ENCODE results near the gene ACTA2.

ACTA2 gene

DNA sequence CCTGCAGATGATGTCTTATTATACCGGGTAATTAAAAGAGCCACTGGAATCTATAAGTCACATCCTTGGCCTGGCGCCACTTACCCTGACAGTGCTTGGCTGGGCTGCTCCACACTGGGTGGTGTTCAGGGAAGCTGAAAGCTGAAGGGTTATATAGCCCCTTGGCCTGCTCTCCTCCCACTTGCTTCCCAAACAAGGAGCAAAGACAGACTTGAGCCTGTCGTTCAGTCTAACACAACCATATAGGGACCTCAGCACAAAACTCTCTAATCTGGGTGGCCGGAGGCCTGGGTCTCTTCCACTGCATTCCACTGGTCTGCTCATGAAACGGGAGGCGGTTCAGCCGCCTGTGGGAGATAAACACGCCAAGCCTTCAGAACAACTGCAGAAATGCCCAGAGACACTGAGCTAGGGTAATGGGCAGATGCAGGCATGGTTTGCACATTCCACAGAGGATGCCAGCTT lies at the start of gene ACTA2:
Gene ACTA2 (minus strand): TSS at position 127 of the 465 bp plus-strand sequence. CDS start 3,843 bp downstream, outside the sequence.
- no peak for DNase-seq

DNA sequence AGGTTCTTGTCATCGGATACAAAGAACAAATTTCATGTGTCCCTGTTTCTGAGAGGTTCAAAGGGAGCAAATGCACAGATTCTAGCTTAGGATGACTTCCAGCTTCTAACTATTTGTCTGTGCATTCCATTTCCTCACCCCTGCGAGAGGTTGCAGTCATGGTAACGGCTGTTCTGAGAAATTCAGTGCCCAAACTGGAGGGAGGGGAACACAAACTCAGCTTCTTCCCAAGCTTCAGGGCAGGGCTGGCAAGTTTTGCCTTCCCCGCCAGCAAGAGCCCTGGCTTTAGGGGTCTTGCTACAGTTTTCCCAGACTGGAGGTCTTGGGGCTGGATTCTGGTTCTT lies 49.1 kb upstream of the ACTA2 start:
- DNase-seq, result no peak

DNA sequence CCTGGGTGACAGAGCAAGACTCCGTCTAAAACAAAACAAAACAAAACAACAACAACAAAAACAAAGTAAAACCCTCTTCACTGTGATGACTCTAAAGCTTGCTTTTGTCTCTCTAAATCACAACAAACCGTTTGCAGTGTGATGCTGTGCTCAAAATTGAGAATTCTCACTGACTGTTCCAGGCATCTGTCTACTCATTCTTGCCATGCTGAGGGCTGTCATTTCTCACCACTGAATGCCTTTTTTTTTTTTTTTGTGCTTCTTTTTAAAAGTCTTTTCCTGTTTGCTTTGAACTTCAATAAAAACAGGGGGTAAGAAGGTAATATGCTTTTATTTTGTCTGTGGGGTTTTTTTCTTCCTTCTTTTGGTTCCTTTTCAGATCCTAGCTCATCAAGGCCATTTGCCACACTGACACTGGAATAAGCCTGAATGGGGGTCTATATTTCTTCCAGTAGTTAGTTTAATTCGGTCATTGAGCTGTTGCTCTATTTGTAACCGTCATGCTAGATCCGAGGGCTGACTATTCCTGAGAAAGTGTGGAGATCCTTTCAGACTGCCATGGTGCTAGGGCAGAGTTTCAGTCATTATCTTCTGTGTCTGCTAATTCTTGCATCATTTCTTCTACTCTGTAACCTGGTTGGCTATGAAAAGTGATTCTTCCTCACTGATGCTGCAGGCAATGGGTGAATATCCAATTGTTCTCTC lies 48.6 kb upstream of the ACTA2 start:
- peak; percentile 40 for DNase-seq

DNA sequence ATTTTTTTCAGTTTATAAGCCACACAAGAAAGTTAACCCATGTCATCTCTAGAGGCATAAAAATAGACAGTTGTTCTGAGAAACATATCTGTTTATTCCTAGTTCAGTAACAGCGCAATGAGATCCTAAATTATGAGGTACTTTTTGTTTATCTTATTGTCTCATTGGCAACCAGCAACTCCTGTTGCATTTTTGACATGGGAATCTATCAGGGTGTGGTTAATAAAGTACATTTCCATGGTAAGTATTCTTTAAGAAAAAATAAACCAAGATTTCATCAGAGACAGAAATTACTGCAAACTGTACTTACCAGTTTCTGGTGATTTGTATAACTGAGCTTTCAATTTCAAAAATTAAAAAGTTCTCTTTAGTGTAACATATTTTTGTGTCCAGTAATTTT lies 47.1 kb upstream of the ACTA2 start:
- DNase-seq, result no peak

DNA sequence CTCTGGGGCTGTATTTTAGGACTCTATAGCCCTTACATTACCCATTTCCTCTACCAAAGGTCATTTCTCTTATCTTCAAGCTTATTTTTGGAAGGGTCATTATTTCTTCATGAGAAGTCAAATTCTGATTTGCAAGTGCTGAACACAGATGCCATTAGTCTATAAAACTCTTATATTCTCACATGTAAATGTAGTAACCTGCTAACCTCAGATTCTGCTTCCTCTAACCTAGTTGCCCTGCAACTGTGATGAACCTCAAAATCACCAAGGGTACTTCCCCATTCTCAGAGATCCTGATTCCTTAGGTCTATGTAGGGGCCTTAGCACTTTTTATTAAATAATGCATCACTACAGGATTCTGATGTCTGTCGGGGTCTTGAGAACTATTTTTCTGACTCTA lies 44.4 kb upstream of the ACTA2 start:
- DNase-seq, result no peak

DNA sequence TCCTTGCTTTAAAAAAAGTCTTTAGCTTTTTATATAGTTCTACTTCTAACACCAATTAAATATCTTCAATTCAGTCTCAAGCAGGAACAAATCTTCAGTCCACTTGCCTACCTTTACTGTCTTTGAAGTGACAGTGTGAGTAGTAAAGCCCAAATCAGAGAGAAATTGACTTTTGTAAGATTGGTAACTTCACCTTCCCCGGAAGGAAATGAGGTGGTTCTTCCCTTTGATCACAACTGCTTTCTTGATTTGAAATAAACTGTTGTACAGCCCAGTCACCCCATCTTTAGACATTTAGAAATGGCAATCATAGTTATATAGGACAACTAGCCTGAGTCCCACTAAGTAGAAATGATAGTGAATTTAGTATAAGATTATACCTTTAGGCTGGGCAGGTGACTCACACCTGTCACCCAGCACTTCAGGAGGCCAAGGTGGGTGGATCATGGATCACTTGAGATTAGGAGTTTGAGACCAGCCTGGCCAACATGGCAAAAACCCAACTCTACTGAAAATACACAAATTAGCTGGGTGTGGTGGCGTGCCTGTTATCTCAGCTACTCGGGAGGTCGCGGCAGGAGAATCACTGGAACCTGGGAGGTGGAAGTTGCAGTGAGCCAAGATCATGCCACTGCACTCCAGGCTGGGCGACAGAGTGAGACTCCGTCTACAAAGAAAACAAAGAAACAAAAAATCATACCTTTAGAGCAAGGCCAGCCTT lies 42.7 kb upstream of the ACTA2 start:
- DNase-seq, result peak; percentile 16

DNA sequence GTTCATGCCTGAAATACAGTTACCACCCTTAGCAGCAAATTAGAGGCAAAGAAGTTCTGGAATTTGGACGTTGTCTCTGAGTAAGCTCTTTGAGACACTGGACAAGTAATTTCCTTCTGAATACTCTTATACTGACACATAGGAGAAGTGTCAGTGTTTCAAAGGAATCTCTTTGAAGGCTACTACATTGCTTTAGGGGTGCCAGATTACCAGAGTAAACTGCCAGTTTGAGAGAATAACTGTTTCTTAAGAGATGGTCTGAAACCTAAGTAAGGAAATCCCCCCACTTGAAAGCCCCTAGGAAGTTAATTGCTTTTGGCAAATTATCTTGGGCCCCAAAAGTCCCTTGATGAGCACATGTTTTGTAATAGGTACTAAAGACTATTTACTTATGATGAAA lies 41.4 kb upstream of the ACTA2 start:
- DNase-seq, result no peak

DNA sequence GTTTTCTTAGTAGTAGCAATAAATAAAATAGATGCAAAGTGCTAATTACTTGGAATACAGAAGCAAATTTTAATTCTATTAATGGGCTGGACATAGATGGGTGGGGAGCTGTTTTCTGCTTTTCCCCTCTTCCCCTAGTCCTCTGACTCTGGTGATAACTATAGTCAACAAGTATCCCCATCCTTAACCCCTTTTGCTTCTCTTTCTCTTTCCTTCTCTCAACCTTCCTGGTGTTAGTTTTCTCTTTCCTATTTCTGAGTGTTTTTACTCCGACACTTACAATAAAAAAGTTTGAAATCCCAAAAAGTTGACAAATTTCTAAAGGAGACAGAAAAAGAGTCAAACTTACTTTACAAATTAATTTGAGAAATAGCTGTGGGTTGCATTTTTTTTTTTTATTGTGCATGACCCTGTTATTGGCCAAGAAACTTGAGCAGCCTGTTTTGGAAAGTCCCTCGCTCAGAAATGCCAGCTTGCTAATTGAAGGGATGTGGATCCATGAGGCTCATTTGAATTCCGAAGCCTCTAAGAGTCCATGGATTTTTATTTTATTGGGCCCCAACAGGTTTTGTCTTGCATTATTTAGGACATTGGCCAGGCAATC lies 40.5 kb upstream of the ACTA2 start:
- no peak for DNase-seq

DNA sequence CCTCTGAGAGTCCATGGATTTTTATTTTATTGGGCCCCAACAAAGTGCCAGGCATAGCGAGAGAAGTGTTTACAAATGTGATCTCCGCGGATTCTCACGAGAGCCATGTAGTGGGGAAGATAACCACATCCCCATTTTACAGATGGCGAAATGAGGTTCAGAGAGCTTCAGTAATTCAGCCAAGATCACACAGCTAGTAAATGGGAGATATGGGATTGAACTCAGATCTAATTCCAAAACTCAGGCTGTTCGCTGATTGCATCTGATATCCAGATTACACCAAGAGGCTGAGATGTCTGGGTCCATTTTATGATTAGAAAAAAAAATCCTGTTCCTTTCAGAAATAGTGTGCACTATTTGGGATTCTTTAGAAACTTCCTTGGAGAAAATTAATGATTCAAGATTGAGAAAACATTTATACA lies 39.3 kb upstream of the ACTA2 start:
- no peak for DNase-seq

DNA sequence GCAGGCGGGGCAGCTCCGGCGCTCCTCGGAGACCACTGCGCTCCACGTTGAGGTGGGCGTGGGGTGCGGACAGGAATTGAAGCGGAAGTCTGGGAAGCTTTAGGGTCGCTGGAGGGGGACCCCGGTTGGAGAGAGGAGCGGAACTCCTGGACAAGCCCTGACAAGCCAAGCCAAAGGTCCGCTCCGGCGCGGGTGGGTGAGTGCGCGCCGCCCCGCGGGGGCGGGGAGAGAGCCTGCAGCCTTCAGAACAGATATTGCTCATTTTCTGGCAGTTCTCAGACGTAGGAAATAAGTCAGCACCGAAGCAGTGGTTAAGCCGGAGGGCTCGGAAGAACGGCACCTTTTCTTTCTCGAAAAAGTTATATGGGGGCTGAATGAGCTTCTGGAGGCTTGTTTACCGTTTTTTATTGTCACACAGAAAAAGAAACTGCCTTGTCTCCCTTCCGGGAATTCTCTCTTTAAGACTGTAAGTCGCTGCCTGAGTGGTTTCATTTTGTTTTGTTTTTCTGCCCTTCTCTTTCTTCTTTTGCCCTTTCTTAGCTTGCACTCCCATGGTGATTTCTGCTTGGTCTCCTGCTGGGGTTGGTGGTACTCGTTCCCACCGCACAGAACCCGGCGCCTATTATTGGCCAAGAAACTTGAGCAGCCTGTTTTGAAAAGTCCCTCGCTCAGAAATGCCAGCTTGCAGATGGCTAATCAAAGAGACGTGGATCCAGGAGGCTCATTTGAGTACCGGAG lies 38.8 kb upstream of the ACTA2 start:
- peak; percentile 81 for DNase-seq

DNA sequence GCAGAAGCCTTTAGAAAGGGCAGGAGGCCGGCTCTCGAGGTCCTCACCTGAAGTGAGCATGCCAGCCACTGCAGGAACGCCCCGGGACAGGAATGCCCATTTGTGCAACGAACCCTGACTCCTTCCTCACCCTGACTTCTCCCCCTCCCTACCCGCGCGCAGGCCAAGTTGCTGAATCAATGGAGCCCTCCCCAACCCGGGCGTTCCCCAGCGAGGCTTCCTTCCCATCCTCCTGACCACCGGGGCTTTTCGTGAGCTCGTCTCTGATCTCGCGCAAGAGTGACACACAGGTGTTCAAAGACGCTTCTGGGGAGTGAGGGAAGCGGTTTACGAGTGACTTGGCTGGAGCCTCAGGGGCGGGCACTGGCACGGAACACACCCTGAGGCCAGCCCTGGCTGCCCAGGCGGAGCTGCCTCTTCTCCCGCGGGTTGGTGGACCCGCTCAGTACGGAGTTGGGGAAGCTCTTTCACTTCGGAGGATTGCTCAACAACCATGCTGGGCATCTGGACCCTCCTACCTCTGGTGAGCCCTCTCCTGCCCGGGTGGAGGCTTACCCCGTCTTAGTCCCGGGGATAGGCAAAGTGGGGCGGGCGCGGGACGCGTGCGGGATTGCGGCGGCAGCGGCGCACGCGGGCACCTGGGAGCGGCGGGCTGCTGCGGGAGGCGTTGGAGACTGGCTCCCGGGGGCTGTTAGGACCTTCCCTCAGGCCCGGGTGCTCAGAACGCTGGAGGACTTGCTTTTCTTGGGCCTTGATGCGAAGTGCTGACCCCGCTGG lies 38.0 kb upstream of the ACTA2 start, which contains the start of gene FAS:
Gene FAS (plus strand): TSS at position 415 of the 777 bp plus-strand sequence. CDS start 79 bp downstream, at position 494.
- DNase-seq, result peak; percentile 83

DNA sequence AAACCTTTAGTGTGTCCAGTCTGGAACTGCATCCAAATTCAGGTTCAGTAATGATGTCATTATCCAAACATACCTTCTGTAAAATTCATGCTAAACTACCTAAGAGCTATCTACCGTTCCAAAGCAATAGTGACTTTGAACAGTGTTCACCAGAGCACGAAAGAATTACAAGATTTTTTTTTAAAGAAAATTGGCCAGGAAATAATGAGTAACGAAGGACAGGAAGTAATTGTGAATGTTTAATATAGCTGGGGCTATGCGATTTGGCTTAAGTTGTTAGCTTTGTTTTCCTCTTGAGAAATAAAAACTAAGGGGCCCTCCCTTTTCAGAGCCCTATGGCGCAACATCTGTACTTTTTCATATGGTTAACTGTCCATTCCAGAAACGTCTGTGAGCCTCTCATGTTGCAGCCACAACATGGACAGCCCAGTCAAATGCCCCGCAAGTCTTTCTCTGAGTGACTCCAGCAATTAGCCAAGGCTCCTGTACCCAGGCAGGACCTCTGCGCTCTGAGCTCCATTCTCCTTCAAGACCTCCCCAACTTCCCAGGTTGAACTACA lies 37.3 kb upstream of the ACTA2 start:
- no peak for DNase-seq

DNA sequence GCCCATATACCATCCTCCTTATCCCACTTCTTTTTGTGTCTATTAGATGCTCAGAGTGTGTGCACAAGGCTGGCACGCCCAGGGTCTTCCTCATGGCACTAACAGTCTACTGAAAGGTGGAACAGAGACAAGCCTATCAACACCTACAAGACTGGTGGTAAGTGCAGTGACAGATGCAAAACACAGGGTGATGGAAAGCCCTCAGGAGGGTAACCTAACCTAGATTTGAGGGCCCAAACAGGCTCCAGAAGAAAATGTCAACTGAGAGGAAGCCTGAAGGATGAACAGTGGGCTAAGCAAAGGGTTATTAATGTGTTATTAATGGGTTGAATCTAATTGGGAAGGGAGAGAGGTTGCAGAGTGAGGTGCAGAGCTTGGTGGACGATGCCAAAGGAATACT lies 36.9 kb upstream of the ACTA2 start:
- no peak for DNase-seq

DNA sequence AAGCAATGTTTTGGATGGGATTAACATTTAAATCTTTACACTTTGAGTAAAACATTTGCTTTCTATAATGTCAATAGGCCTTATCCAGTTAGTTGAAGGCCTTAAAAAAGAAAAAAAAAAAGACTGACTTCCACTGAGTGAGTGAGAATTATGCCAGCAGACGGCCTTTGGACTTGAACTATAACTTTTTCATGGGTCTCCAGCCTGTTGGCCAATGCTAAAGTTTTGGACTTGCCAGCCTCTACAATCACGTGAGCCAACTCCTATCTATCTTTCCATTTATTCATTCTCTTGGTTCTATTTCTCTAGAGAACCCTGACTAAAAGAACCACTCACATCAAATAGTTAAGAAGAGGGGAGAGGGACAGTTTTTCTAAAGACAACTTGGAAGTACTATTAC lies 35.3 kb upstream of the ACTA2 start:
- no peak for DNase-seq

DNA sequence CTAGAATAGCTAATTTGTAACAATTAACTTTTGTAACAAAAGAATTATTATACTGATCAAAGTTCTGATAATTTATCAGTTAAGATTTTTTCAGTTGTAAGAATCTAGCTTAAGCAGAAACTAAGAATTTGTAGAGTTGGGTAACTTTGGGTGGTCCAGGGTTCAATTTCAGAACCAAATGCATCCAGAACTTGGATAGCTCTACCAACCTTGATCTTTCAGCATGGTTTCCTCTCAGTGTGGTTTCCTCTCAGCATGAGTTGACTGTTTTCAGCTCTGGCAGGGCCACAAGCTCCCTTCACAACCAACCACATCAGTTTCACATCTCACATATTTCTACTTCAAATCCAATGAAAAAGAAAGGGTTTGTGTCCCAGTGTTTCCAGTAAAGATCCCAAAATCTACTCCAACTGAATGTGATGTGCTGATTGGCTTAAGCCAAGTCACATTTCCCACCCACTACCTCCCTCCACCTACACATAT lies 34.7 kb upstream of the ACTA2 start:
- DNase-seq, result peak; percentile 9

DNA sequence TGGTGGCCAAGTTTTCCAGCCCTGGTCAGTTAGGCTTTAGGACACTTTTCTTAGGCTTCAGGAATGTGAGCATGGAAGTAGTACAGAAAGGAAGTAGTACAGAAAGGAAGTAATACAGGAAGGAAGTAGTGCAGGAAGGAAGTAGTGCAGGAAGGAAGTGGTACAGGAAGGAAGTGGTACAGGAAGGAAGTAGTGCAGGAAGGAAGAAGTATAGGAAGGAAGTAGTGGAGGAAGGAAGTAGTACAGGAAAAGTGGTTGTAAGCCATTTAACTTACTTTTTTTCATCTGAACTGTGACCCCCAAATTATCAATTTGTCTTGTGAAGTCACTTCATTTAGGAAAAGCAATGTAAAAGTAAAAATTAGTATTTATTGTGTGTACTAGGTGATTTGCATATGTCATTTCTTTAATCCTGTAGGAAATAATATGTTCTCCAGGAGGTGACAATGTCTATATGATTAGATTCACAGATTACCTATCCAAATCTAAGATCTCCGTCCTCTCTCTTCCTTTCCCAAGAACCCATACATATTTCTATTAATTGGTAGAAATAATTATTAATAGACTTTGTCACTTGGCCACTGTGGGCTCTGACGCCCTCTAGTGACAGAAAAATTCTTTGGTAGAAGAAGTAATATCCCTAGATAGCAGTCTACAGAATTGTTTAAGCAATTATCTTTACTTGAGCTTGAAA lies 34.1 kb upstream of the ACTA2 start:
- no peak for DNase-seq

DNA sequence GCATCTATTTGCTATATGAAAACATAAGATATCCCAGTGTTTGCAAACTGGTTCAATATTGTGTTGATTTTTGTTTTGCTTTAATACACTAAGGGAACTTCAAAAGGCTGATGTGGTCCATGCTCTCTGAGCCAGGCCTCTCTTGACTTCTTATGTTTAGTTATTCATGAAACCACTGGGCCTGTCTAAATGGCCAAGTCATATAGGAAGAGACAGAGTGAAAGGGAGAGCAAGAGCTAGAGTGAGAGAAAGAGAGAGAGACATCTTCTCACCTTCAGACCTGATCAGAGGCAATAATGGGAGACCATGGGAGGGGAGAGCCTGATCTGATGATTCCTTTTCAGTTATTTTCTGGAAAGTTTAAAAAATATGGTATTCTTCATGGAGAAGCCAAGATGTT lies 32.0 kb upstream of the ACTA2 start:
- DNase-seq, result no peak

DNA sequence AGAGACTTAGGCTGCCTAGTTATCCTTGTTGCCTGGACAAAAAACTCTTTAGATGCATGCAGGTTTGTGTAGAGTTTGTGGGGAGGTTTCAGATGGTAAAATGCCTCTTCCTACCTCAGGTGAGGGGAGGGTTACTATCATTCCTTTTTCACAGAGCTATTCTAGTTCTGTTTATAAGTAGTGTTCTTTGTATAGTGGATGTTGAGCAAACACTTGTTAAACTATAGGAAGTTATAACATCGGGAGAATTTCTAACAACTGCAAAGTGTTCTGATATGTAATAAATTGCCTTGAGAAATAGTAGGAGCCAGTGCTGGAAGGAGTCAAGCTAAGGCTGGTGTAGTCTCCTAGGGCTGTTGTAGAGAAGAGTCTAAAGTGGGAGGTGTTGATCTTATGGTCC lies 31.4 kb upstream of the ACTA2 start:
- no peak for DNase-seq

DNA sequence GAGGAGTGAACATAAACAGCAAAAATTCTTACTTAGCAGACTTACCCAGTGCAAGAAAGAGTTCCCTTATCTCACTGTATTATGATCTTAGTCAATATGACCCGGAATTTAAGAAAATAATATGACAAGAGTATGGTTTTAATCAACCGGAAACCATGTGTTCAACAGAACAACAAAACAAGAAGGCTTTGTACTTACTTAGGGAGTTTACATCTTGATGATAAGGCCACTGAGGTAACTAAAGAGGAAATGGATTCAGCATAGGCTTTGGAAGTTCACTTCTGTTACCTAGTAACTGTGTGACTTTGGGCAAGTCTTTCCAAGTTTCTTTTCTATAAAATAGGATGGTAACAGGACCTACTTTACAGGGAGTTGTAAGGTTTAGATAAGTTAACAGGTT lies 30.6 kb upstream of the ACTA2 start:
- no peak for DNase-seq

DNA sequence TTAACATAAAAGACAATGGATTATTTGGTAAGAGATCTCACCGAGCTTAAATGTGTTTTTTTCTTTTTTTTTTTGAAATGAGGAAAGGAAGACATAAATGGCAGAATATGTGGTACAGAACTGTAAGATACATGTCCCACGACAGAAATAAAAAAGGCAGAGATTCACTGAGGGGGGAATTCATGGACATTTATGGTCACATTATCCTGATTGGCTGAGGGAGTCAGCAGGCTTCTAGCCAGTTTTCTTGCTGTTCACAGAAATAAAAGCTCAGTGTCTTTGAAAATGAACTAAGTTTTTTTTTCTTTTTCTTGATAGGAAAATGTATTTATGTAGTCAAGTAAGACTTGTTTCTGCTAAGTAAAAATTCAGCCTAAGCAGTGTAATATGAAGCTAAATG lies 29.8 kb upstream of the ACTA2 start:
- no peak for DNase-seq

DNA sequence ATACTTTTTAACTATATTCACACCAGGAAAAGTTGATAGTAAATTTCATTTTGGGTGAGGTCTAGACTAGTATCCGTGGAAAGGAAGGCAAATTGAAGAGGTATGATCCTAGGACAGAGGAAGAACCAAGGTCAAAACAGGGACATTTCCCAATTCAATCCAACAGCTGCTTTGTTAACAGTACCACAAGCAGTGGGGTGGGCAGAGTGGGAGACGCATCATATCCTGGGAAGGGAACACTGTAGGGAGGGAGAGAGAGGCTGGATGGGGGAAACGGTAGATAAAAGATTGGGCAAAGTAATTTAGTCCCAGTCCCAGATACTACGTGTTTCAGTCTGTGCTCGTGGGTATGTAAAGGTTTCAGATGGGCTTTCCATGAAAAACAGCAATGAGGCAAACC lies 28.9 kb upstream of the ACTA2 start:
- DNase-seq, result no peak

All from activated CD4-positive, alpha-beta T cell treated with anti-CD3 and anti-CD28 coated beads for 48 hours (primary cell).